ENCODE data around the gene MRM1.

The MRM1 gene

GRCh38 chr17:36640346-36640745 is 39.0 kb downstream of the MRM1 start:
- Mint-ChIP-seq H3K36me3 (ENCODE audit: low read depth) (no peaks in the 10 kb centered on the region), H3K27me3 (ENCODE audit: low read depth) (peaks cover 97% of the 10 kb centered on the region), H3K4me3 (peak overlapping the region in 1 of 3 experiments; percentile 57), H3K9me3 (no peaks in the 10 kb centered on the region), H3K27ac (no peak overlapping the region), H3K4me1 (peaks cover 10% of the 10 kb centered on the region)
- no peak for TF ChIP-seq CTCF (IDR thresholded peaks at IDR 0.05; ENCODE audit: unreplicated experiment in 3 of 3)

GRCh38 chr17:36640836-36641235 is 39.5 kb downstream of the MRM1 start:
- no peak for TF ChIP-seq CTCF (IDR thresholded peaks at IDR 0.05; ENCODE audit: unreplicated experiment in 3 of 3)
- no peak overlapping the region for H3K27ac Mint-ChIP-seq
- no peaks in the 10 kb centered on the region for H3K9me3 Mint-ChIP-seq
- H3K36me3 Mint-ChIP-seq (ENCODE audit: low read depth) = no peaks in the 10 kb centered on the region
- H3K27me3 Mint-ChIP-seq (ENCODE audit: low read depth) = peaks cover 96% of the 10 kb centered on the region
- peaks cover 10% of the 10 kb centered on the region for H3K4me1 Mint-ChIP-seq
- peak overlapping the region in 1 of 3 experiments; percentile 20 for H3K4me3 Mint-ChIP-seq

GRCh38 chr17:36641331-36641876 is 40.0 kb downstream of the MRM1 start:
- peaks cover 98% of the 10 kb centered on the region for H3K27me3 Mint-ChIP-seq (ENCODE audit: low read depth)

GRCh38 chr17:36641877-36642845 is 40.8 kb downstream of the MRM1 start:
- H3K36me3 Mint-ChIP-seq (ENCODE audit: low read depth) = no peaks in the 10 kb centered on the region
- no peak for TF ChIP-seq CTCF (IDR thresholded peaks at IDR 0.05; ENCODE audit: unreplicated experiment in 3 of 3)
- peaks cover 98% of the 10 kb centered on the region for H3K27me3 Mint-ChIP-seq (ENCODE audit: low read depth)
- H3K27ac Mint-ChIP-seq = no peak overlapping the region
- peak overlapping the region; percentile 81 to 82 (median 82) for H3K4me3 Mint-ChIP-seq
- peaks cover 10% of the 10 kb centered on the region for H3K4me1 Mint-ChIP-seq
- H3K9me3 Mint-ChIP-seq = no peaks in the 10 kb centered on the region

More at GRCh38 chr17:36641331-36641876, 40.0 kb downstream of the MRM1 start:
- Mint-ChIP-seq H3K4me3 (peak overlapping the region; percentile 32 to 82 (median 81)), H3K36me3 (ENCODE audit: low read depth) (no peaks in the 10 kb centered on the region), H3K27ac (no peak overlapping the region), H3K9me3 (no peaks in the 10 kb centered on the region), H3K4me1 (peaks cover 10% of the 10 kb centered on the region)
- no peak for TF ChIP-seq CTCF (IDR thresholded peaks at IDR 0.05; ENCODE audit: unreplicated experiment in 3 of 3)

GRCh38 chr17:36643086-36643685 is 41.8 kb downstream of the MRM1 start:
- TF ChIP-seq CTCF (IDR thresholded peaks at IDR 0.05; ENCODE audit: unreplicated experiment in 3 of 3) = no peak
- Mint-ChIP-seq H3K27ac (no peak overlapping the region), H3K27me3 (ENCODE audit: low read depth) (peaks cover 96% of the 10 kb centered on the region), H3K4me3 (peak overlapping the region; percentile 81 to 82 (median 82)), H3K4me1 (peaks cover 10% of the 10 kb centered on the region), H3K9me3 (no peaks in the 10 kb centered on the region), H3K36me3 (ENCODE audit: low read depth) (no peaks in the 10 kb centered on the region)

All from nephron (organoid).